GM19351 (cell line): Measurements from ENCODE around the gene HINT2.

Experiments used
- ATAC-seq: cut with Tn5 transposase; IDR thresholded peaks from one replicate; pipeline ENCODE4 v1.9.1; 2021; ENCODE audit warnings: mild to moderate bottlenecking, moderate library complexity; ENCODE audit not compliant: unreplicated experiment

The HINT2 gene

DNA sequence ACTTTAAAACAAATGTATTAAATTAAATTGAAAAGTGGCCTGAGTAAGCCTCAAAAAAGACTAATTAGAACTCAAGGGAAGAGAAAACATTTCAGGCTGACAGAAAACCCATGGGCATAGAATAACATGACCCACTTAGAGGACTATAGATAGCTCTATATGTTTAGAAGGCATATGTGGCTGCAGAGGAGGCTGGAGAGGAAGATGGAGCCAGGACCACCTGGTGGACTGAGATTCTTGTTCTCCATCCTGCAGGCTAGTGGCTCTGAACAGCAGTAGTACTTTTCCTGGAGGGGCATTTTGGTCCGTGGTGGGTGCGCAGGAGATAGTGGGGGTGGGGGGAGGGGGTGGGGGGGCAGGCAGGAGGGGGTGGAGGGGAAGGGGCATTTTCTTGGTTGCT lies 33.8 kb downstream of the HINT2 start:
- ATAC-seq = no peak

GRCh38 chr9:35778496-35778895 lies 36.3 kb downstream of the HINT2 start:
- ATAC-seq = no peak

GRCh38 chr9:35776018-35776417 lies 38.8 kb downstream of the HINT2 start:
- no peak for ATAC-seq

DNA sequence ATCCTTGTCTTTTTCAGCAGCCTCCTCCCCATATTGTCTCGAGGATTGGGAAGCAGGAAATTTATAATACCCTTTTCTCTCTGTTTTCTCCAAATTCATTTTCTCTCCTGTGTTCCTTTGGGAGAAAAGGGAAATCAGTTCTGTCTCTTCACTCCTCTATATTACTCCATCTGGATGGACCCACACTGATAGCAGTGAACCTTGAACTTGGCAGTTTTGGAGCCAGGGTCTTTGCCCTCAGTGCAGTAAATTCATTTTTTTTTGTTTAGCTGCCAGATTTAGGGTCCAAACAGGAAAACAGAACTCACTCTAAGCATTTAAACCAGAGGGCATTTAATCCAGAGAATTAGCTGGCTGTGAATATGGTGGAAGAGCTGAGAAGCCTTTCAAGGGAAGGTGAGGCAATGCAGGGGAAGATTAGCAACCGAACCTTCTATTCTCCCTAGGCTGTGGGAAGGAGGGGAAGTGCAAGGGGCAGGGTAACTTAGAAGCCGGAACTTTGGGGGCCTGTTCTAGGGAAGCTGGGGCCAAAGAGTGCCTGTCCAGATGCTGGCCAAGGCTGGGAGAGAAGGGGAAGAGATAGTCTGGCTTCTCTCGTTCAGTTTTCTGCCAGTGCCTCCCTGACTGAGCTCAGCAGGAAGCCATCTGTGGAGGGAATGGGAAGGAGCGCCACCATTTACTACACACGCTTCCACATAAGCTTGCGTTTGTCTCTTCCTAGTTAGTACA lies 39.8 kb downstream of the HINT2 start:
- ATAC-seq = no peak

GRCh38 chr9:35771943-35772342 lies 42.9 kb downstream of the HINT2 start:
- ATAC-seq = no peak

GRCh38 chr9:35771534-35771933 lies 43.3 kb downstream of the HINT2 start:
- no peak for ATAC-seq

- ATAC-seq = no peak
Observed at GRCh38 chr9:35771075-35771433, 43.8 kb downstream of the HINT2 start.

DNA sequence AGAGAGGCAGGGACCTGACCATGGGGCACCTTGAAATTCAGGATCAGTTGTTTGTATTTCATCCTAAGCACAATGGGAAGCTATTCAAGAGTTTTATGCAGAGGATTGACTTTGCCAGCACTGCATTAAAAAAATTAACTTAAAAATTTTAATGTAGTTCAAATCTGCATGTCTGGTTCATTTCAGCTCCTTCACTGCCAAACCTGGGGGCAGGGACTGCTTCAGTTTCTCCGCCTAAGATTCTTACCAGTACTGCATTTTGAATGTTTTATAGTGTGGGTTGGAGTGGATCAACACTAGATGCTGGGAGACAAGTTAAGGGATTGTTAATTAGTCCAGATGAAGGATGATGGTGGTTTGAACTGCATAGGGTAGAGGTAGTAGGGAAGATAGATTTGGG lies 45.1 kb downstream of the HINT2 start:
- ATAC-seq = no peak

DNA sequence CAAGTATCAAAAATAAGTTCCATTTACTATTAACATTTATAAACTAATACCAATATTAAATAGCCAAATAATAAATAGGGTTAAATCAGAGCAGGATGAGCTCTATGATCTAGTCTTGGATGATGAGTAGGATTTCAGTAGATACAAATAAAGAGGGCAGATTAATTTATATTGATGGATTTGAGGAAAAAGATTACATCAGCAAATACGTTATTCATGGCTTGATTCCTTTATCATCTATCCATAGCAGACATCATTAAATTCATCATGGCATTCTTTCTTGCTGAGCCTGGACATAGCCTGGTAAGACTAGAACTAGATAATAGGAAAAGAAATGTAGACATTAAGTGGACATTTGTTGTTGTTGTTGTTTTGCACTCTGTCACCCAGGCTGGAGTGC lies 47.4 kb downstream of the HINT2 start:
- no peak for ATAC-seq

DNA sequence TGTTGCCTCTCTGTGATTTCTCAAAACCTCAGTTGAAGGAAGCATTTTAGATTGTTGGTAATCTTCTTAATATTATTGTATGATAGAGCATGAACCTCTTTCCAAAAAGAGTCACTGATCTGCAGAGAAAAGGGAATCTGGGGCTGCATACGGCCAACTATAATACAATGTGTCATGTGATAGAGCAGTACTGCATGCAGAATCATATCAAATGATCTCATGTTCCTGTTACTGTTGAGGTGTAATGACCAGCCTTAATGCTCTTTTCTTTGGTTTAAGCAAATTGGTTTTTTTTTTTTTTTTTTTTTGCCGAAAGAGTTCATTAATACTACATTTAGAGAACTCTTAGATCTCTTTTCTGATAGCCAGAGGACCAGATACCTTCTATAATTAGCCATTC lies 47.8 kb downstream of the HINT2 start:
- no peak for ATAC-seq

- ATAC-seq = no peak
Observed at GRCh38 chr9:35763803-35764202, 51.0 kb downstream of the HINT2 start.

GRCh38 chr9:35763181-35763580 lies 51.7 kb downstream of the HINT2 start:
- no peak for ATAC-seq
